GM19193 (cell line): ENCODE data around the gene NAP1L2.

Source experiments
- POLR2A ChIP-seq: IDR thresholded peaks from 4 replicates; pipeline ENCODE4 v1.6.1; 2011; ENCODE audit not compliant: insufficient read depth, insufficient read length; ENCODE audit errors: extremely low read depth

Gene NAP1L2

GRCh38 chrX:73214426-73215094 lies at the start of gene NAP1L2:
Gene NAP1L2 (minus strand): TSS chrX:73214851. CDS start chrX:73214492, 359 bp downstream.
- TF ChIP-seq POLR2A = no peak

GRCh38 chrX:73262991-73263390 lies 48.3 kb upstream of the NAP1L2 start:
- no peak for TF ChIP-seq POLR2A

- TF ChIP-seq POLR2A = no peak
These were observed 24.6 kb upstream of the NAP1L2 start for GRCh38 chrX:73239242-73239641.

GRCh38 chrX:73217621-73218020 lies 3.0 kb upstream of the NAP1L2 start:
- no peak for TF ChIP-seq POLR2A

- no peak for TF ChIP-seq POLR2A
These were observed 595 bp upstream of the NAP1L2 start for GRCh38 chrX:73215246-73215645.

- no peak for TF ChIP-seq POLR2A
These were observed 771 bp downstream of the NAP1L2 start for GRCh38 chrX:73213734-73214425.

- no peak for TF ChIP-seq POLR2A
These were observed 8.3 kb downstream of the NAP1L2 start for GRCh38 chrX:73206366-73206765.

GRCh38 chrX:73182502-73183114 lies 32.0 kb downstream of the NAP1L2 start:
- TF ChIP-seq POLR2A = no peak
